NCI-H2227 treated with DMSO at 0.1 percent for 48 hours (cell line): Measurements from ENCODE around the gene CCDC91.
"Not testable (repeated sequence)": the region's sequence is repeated elsewhere in the genome, so short reads cannot be mapped to it uniquely, and the experiment has no call there.

Source experiments
- DNase-seq: peaks from one replicate; lab custom pipeline; 2025; lab: John Stamatoyannopoulos, UW

The CCDC91 gene

DNA sequence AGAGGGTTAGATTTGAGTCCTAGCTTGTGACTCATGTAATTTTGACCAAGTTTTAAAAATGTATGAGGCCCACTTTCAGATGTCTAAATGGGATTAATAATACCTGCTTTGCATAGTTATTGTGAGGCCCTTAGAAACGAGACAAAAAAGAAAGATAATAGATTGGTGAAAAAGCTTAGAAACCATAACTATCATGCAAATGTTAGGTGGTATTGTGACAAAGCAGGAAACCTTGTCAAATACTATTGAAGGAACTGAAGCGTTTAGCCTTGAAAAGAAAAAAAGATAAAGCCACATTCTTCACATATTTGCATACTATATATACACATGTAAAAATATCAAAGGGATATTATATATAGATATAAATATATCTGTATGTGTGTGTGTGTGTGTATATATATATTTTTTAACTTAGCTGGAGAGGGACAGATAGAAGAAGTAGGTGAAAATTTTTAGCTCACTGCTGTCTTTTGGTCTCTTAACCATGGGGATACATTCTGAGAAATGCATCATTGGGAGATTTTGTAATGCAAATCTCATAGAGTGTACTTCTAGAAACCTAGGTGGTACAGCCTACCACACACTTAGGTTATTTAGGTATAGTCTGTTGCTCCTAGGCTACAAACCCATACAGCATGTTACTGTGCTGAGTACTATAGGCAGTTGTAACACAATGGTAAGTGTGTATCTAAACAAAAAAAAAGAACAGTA lies 270.3 kb downstream of the CCDC91 start:
- no peak for DNase-seq

DNA sequence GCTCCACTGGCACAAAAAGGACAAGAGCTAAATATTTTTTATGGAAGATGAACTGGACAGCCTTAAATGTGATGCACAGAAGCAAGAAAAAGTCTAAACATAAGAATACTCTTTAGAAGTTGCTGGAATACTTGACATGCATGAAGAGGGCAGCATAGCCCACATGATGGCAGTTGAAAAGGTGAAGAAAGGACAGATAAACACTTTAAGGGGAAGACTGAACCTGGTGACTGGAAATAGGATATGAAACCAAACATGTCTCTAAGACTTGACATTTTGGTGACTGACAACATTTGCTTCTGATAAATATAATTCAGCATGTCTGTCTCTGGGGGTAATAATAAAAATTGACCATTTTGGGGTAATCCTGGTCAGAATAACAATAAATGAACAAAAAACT lies 273.1 kb downstream of the CCDC91 start:
- DNase-seq = no peak

DNA sequence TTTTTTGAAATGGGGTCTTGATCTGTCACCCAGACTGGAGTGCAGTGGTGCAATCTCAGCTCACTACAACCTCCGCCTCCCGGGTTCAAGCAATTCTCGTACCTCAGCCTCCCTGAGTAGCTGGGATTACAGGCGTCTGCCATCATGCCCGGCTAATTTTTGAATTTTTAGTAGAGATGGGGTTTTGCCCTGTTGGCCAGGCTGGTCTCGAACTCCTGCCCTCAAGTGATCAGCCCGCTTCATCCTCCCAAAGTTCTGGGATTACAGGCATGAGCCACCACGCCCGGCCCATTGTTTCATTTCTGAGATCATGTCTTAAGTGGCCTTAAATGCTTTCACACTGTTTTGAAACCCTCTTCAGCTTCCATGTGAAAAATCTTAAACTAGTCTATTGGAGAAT lies 281.5 kb downstream of the CCDC91 start:
- DNase-seq = not testable (repeated sequence)

DNA sequence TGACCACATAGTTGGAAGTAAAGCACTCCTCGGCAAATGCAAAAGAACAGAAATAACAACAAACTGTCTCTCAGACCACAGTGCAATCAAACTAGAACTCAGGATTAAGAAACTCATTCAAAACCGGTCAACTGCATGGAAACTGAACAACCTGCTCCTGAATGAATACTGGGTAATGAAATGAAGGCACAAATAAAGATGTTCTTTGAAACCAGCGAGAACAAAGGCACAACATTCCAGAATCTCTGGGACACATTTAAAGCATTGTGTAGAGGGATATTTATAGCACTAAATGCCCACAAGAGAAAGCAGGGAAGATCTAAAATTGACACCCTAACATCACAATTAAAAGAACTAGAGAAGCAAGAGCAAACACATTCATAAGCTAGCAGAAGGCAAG lies 285.9 kb downstream of the CCDC91 start:
- not testable (repeated sequence) for DNase-seq

DNA sequence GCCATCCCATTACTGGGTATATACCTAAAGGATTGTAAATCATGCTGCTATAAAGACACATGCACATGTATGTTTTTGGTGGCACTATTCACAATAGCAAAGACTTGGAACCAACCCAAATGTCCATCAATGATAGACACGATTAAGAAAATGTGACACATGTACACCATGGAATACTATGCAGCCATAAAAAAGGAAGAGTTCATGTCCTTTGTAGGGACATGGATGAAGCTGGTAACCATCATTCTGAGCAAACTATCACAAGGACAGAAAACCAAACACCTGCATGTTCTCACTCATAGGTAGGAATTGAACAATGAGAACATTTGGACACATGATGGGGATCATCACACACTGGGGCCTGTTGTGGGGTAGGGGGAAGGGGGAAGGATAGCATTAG lies 288.8 kb downstream of the CCDC91 start:
- not testable (repeated sequence) for DNase-seq

DNA sequence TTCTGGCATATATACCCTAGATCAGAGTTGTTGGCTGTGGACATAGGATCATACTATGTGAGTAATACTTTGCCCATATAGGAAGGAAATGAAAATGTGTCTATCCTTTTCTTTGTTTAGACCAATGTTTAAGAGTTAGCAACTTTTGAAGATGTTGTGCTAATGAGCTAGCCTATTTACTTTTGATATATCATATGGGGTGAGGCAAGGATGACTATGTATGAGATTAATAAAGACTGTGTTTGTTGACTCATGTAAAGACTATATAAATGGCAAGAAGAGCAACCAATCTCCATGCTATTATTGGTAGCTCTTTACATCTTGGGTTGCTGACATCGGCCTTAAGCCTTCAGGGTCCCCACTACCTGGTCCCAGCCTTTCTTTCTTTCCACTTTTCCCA lies 289.4 kb downstream of the CCDC91 start:
- no peak for DNase-seq

DNA sequence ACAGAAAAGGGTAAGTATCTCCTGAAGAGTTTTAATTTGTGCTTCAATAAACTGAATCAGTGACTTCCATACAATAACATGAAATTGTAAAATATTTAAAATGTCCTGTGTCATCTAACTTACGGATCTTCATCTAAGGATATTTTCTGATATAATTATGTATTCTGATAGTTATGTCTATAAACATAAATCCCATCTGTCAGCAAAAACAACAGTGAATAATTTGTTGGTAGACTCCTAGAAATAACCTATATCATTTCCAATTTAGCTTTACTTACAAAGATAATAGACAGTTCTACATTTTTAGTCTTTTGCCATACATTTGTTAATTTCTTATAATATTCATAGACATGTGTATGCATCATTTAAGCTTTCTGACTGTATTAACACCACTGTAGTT lies 293.9 kb downstream of the CCDC91 start:
- DNase-seq = no peak

DNA sequence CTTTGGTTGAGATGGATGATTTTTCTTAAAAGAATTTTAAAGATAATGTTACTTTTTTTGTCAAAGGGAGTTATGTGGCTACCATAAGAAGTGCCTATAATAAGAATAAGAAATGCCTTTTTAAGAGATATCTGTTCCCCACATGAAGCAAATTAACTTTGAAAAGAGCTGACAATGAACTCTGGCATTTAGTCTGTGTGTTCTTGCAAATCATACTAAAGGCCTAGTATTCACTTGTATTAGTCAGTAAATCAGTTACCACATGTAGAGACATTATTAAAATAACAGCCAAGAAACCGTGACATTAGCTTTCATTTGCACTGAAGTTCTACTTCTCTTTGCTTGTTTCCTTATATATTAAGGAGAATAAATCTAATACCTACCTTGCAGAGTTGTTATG lies 296.3 kb downstream of the CCDC91 start:
- no peak for DNase-seq

DNA sequence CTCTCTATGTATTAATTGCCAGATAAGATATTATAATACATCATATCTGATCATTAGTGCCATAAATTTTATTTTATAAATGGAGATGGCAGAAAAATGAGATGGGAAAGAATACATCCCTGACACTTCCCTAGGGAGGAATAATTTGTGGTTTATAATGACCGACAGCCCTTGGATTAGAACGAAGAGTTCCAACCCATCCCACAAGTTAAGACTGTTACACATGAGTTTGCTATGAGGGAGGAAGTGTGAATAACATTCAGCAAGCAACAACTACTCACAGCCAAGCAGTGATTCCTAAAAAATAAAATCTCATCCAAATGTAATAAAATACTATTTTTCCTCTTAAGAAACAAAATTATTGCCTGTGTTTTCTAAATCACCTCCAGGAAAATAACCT lies 299.0 kb downstream of the CCDC91 start:
- no peak for DNase-seq

DNA sequence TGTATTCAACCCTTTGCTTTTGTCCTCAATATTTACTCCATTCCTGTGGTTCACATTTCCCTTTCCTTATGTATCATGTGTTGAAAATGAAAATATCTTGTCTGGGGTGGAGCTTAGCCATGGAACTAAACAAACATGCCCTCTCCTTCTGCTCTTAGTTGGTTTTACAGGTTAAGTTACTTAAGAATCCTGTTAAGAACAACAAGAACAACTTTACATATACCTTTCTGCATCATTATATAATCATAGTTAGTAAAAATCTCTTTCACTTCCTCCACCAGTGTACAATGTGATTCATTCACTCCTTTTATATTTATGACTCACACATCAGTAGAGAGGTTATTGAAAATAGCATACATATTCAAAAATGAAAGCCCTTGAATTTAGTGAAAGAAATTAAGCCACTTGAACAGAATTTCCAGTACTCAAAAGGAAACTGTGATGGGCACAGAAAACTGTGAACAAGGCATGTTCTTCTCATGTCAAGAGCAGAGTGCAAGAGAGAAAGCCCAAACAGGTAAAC lies 307.7 kb downstream of the CCDC91 start:
- no peak for DNase-seq

DNA sequence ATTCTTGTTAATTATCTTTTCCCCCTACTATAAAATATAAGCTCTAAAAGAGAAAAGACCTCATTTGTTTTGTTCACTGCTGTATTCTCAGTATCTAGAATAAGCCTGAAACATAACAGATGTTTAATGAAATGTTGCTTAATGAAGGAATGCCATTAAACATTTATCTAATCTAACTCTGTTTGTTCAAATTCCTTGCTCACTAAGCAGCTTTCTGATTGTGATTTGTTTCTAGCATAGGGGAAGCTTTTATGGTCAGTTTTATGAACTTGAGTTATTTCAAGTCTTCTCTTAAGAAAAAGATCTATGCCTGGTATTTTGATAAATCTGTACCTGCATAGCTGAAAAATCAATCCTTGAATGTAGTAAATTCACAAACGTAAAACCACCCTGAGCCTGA lies 308.6 kb downstream of the CCDC91 start:
- DNase-seq = no peak

DNA sequence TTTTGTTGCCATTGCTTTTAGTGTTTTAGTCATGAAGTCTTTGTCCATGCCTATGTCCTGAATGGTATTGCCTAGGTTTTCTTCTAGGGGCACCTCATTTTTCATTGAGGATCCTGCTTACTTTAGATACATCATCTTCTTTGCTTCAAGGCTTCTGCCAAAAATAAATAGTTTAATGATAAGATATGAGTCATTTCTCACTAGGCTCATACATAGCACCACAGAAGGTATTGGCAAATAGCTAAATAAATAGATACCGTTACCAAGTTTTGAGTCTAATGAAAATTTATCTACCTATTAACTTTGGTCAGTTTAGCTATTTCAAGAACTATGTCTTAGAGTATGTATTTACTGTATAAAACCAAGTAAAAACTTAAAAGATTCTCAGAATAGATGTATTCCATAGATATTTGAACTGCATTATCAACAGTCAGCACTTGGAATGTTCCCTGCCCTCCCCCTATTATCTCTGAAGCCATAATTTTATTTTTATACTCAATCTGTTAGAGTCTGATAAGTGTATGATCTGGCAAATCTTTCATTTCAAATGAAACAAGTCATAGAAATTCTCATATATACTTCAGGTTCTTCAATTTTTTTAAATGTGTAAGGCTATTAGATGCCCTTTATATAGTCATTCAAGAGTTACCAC lies 310.2 kb downstream of the CCDC91 start:
- DNase-seq = no peak

DNA sequence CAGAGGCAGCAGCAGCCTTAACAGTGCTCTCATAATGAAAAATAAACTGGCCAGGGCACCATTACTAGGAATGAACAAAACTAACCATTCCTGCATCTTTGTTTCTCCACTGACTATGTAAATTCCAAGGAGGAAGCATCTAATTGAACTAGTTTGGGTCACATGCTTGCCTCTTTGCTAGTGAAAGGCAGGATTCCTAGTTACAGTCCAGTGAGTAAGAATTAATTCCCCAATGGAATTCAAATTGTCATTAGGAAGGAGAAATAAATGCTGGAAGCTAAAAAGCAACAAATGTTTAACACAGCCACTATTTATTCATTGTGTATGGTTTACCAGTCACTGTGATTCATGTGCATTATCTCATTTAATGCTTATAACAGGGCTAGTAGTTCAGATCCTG lies 316.0 kb downstream of the CCDC91 start:
- DNase-seq = no peak

DNA sequence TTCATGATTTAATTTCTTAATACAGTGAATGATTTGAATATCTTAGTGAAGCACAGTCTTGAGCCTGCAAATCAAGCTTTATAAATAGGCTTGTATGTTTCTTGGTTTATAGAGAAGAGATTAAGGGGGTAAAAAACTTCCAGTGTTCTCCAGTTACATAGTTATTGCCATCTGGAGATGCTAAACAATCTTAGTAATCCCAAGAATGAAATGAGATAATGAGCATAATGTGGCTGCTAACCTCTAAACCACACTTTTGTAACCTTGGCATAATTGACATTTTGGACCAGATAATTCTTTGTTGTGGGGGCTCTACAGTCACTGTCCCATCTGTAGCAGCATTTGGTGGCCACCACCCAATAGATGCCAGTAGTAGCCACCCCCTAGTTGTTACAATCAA lies 316.8 kb downstream of the CCDC91 start:
- no peak for DNase-seq

DNA sequence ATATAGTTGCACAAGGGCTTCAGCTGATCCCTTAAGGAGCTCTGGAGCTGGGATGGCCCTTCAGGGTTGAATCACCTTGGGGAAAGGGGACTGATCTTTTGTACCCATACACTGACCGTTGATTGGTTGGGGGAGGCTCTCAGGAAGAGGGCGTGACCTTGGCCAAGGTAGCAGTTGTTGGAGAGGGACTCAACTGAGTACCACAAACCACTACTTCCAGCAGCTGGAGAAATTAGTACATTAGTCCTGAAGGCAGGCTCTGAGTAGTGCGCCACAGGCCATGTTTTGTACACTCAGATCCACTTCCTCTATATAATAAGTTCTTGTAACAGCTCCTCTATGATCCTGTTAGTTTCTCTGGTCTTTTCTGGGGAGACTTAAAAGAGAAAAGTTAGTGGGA lies 317.6 kb downstream of the CCDC91 start:
- no peak for DNase-seq

DNA sequence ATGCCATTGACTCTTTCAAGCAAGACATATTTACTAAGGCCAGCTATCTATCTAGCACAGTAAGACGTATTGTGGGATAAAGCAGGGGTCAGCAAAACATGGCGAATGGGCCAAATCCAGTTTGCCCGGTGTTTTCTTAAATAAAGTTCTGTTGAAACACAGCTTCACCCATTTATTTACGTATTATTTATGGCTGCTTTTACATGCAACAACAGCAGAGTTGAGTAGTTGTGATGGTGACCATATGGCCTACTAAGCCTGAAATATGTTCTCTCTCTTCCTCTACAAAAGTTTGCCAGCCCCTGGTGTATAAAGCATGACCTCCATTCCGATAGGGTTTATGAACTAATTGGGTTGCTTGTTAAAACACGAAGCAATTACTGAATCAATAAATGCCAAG lies 322.1 kb downstream of the CCDC91 start:
- no peak for DNase-seq

DNA sequence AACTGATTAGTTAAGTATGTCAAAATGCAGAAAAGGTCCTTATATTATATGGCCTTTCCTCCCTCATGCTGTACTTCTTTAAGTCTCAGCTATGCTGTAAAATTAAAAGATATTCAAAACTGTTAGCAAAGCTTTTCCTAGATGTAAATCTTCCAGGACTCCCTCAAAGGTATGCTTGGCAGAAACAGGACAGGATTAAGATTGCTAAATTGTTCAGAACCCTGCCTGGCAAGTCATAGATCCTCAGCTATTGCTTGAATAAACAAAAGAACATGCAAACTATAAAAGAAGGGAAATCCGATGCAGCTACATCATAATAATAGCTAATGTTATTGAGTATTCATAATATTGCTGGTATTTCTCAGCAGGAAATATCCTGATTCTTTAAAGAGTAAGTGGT lies 322.6 kb downstream of the CCDC91 start:
- no peak for DNase-seq

DNA sequence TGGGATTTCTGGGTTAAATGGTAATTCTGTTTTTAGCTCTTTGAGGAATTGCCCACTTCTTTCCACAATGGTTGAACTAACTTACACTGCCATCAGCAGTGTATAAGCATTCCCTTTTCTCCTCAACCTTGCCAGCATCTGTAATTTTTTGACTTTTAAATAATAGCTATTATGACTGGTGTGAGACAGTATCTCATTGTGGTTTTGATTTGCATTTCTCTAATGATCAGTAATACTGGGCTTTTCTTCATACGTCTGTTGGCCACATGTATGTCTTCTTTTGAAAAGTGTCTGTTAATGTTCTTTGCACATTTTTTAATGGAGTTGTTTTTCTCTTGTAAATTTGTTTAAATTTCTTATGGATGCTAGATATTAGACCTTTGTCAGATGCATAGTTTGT lies 323.7 kb downstream of the CCDC91 start:
- DNase-seq = no peak

DNA sequence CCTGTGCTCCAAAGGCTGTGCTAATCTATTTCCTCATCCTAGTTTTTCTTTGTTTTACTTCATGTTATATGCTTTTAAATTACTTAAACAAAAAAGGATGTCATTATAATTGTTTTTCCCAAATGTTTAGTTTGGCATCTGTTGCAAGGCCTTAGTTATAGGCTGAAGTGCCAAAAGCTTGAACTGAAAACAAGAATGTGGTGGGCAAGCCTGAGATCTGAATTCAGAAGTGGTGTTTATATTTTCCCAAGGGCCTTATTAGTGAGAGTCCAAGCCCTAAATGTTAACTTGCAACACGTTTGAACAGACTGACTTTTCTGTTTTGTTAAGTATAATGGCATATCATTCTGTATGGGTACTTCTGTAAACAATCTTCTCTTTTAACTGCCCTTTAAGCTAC lies 326.8 kb downstream of the CCDC91 start:
- no peak for DNase-seq

DNA sequence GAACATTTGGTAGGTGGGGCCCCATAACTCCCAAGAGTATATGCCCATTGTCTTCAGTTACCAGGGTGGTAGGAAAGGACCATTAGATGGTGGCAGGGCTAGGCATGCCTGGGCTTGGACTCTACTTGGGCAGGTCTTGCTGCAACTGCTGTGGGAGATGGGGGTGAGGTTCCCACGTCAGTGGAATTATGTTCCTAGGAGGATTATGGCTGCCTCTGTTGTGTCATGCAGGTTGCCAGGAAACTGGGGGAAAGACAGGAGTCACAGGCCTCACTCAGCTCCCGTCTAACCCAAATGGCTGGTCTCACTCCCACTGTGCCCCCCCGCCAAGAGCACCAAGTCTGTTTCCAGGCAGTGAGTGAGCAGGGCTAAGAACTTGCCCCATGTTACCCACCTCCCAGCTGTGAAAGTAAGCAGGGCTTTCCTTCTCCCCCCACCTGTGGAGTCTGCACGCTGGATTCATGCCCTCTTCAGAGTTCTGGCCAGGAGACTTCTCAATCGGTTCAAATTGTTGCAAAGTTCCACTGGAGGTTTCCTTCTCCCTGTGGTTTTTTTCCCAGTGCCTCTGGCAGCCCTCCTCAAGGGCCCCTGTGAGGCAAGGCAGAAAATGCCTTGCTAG lies 337.5 kb downstream of the CCDC91 start:
- DNase-seq = no peak

DNA sequence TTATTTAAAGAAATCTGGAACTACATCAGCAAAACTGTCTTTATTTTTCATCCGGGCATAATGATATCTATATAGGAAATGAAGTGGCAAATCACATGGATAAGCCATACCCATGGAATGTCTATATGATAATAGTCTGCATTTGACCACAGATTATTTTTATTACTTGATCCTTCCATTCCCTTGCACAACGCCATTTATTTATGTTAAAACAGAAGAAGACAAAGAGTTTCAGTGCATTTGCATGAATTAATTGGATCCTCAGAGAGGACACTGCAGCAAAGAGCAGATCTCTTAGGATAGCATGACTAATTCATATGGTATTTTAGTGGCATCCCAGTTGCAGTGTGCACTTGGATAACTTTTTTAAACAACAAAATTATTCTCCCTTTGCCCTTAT lies 345.0 kb downstream of the CCDC91 start:
- DNase-seq = no peak

DNA sequence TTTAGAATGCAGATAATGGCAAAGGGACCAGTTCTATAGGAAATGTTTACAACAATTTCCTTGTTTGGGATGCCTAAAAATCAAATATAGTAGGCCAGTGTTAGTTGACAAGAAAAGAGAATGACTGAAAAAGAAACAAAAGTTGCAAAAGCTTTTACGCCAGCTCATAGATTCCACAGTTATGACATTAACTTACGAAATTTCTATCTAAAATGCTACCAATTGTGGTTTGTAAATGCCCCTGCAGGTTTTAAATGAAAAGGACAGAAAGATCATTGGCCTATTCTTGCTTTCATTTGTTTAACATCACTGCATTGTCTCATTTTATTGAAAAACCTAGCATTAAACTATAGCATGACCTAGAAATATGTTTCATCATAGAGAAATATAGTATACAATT lies 345.8 kb downstream of the CCDC91 start:
- no peak for DNase-seq

DNA sequence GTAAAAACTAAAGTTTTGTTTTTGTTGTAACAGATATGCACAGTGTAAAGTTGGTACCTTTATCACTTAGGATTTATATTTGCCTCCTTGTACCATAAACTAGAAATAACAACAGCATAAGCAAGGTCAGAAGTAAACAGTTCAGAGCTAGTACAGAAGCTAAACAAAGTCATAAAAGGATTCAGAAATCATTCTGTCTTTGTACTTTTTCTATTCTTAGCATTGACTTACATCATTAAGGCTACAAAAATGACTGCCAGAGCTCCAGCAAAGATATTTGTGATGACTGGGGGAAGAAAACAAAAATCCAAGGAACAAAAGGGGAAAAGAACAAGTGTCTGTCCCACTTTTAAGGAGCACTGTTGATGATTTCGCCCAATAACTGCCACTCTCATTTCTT lies 347.2 kb downstream of the CCDC91 start:
- no peak for DNase-seq
